Vagina (tissue), 2 donors: ENCODE data around the gene NCOR1. TPM values are rescaled to one million over a fixed set of nuclear protein-coding genes. Genes with fewer than 3 reads are reported as not detected.

ENCODE experiments used
- DNase-seq, 2 donors: peaks; one replicate each; pipeline ENCODE4 v3.0.0-alpha.2; 2017; ENCODE audit errors: extremely low spot score in 2 of 2
- H3K27ac ChIP-seq: fragments of 200-600 bp; sonication (generic); one replicate; pipeline ENCODE4 v1.5.1; 2019
- H3K27me3 ChIP-seq: fragments of 200-600 bp; sonication (generic); one replicate; pipeline ENCODE4 v1.5.1; 2019
- H3K36me3 ChIP-seq, 2 donors: fragments of 200-600 bp; sonication (generic); one replicate each; pipeline ENCODE4 v1.5.1; 2017 to 2019
- H3K4me1 ChIP-seq: fragments of 200-600 bp; sonication (generic); one replicate; pipeline ENCODE4 v1.5.1; 2019
- H3K4me3 ChIP-seq, 2 donors: fragments of 200-600 bp; sonication (generic); 1 replicate in 1 of 2; 2 replicates in 1 of 2; pipeline ENCODE4 v1.5.1; 2016 to 2019
- H3K9me3 ChIP-seq: fragments of 200-600 bp; sonication (generic); one replicate; pipeline ENCODE4 v1.5.1; 2019
- CTCF ChIP-seq, 3 experiments: fragments of 450-650 bp in 2 of 3; fragments of 200-600 bp in 1 of 3; sonication (generic) in 1 of 3; IDR thresholded peaks; one replicate each; pipeline ENCODE4 v1.5.1; 2017 to 2019; ENCODE audit warnings: antibody characterized with exemption in 3 of 3, mild to moderate bottlenecking in 2 of 3, moderate library complexity in 2 of 3
- POLR2A ChIP-seq, 2 donors: fragments of 450-650 bp; IDR thresholded peaks; one replicate each; pipeline ENCODE4 v1.6.1; 2017; ENCODE audit warnings: antibody characterized with exemption in 2 of 2, mild to moderate bottlenecking in 2 of 2, moderate library complexity in 2 of 2
- POLR2AphosphoS5 ChIP-seq, 2 donors: sonication (generic); formaldehyde crosslinking; IDR thresholded peaks; one replicate each; pipeline ENCODE4 v1.9.0; 2017; ENCODE audit warnings: antibody characterized with exemption in 2 of 2, mild to moderate bottlenecking in 2 of 2, low read depth in 1 of 2; ENCODE audit not compliant: insufficient read depth in 1 of 2
- intact Hi-C: fragments of 100-400 bp; cut with DNase I; formaldehyde crosslinking; loops from one replicate; pipeline ENCODE4 v1.15.1; 2023
- total RNA-seq: library from RNA; depleted of rRNA; stranded (reverse); fragments of >200 nt; gene quantifications from one replicate; pipeline ENCODE4 v1.2.3, GENCODE V29; 2016

NCOR1 gene
- total RNA-seq, 1 donor from 2014 or later: 175 TPM

DNA sequence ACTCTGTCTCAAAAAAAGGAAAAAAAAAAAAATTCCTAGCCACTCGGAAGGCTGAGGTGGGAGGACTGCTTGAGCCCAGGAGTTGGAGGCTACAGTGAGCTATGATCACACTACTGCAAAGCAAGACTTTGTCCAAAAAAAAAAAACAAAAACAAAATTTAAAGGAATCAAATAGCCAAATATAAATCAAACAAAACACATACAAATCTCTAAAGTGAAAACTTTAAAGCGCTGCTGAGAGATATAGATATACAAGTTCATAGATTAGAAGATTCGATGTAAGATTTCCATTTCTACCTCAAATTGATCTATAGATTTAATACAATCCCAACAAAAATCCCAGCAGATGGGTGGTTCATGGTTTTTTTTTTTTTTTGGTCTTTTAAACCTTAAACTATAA, 132.1 kb downstream of the NCOR1 start:
- intact Hi-C loops: no loop called here
- Histone ChIP-seq H3K4me3 (no peak overlapping the region), H3K27me3 (no peaks in the 10 kb centered on the region), H3K9me3 (no peaks in the 10 kb centered on the region), H3K36me3 (peaks cover 0 to 27% of the 10 kb centered on the region in 2 donors), H3K27ac (peak overlapping the region; percentile 36), H3K4me1 (peaks cover 16% of the 10 kb centered on the region)
- DNase-seq: no peak
- no peak for TF ChIP-seq POLR2AphosphoS5 (IDR thresholded peaks at IDR 0.05; ENCODE audit: insufficient read depth in 1 of 2, low read depth in 1 of 2)
- no peak for TF ChIP-seq CTCF (IDR thresholded peaks at IDR 0.05)
- TF ChIP-seq POLR2A (IDR thresholded peaks at IDR 0.05): no peak

DNA sequence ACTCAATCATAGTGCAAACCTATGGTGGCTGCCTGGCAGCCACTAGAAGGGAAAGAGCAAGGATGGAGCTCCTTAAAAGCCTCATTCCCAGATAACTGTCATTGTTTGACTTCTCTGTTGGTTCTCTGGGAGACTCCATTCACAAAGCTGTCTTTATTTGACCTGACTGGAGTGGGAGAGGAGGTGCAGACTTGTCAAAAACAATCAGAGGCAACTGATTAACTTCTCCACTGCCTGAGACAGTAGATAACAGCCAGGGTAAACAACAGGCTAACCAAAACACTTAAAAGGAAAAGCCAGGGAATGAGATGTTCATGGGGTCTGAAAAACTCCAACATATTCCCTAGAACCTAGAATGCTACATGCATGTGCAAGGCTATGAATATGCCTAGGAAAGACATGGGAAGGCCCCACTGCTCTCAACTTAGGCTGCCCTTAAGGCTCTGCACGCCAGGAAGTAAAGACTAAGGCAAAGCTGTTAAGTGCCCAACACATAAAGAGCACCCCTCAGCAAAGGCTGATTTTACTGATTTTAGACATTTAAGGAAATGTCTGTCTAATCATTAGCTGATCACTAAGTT, 133.7 kb downstream of the NCOR1 start:
- Histone ChIP-seq H3K4me3 (no peak overlapping the region), H3K9me3 (no peaks in the 10 kb centered on the region), H3K27me3 (no peaks in the 10 kb centered on the region), H3K36me3 (peaks cover 0 to 32% of the 10 kb centered on the region in 2 donors), H3K4me1 (peaks cover 10% of the 10 kb centered on the region), H3K27ac (no peak overlapping the region)
- DNase-seq: no peak
- TF ChIP-seq CTCF (IDR thresholded peaks at IDR 0.05) (no peak), POLR2AphosphoS5 (IDR thresholded peaks at IDR 0.05; ENCODE audit: insufficient read depth in 1 of 2, low read depth in 1 of 2) (no peak), POLR2A (IDR thresholded peaks at IDR 0.05) (no peak)
- intact Hi-C loops: no loop called here

- no peak for DNase-seq
- intact Hi-C loops: no loop called here
- Histone ChIP-seq H3K27me3 (no peaks in the 10 kb centered on the region), H3K27ac (no peak overlapping the region), H3K4me3 (no peak overlapping the region), H3K9me3 (no peaks in the 10 kb centered on the region), H3K36me3 (peaks cover 0 to 33% of the 10 kb centered on the region in 2 donors), H3K4me1 (peaks cover 4% of the 10 kb centered on the region)
- TF ChIP-seq POLR2AphosphoS5 (IDR thresholded peaks at IDR 0.05; ENCODE audit: insufficient read depth in 1 of 2, low read depth in 1 of 2): no peak
Measured at GRCh38 chr17:16080366-16080765, 135.0 kb downstream of the NCOR1 start.

DNA sequence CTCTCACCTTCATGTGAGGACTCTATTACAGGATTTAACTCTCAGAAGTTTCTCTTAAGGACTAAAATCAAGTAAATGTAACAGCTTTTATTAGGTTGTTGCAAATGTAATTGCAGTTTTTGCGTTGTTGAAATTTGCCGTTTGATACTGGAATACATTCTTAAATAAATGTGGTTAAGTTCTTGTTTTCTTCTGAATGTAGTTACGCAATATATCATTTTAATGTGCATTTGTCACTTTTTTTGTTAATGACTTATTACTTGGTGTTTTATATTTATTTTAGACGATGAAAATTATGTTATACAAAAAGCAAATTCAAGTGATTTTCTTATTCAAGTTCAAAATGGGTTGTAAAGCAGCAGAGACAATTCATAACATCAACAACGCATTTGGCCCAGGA, 139.4 kb downstream of the NCOR1 start:
- no peak for TF ChIP-seq CTCF (IDR thresholded peaks at IDR 0.05)
- no peak for TF ChIP-seq POLR2AphosphoS5 (IDR thresholded peaks at IDR 0.05; ENCODE audit: insufficient read depth in 1 of 2, low read depth in 1 of 2)
- no peak for TF ChIP-seq POLR2A (IDR thresholded peaks at IDR 0.05)
- H3K4me3 ChIP-seq: no peak overlapping the region
- peaks cover 0 to 60% of the 10 kb centered on the region in 2 donors for H3K36me3 ChIP-seq
- DNase-seq: no peak
- no peak overlapping the region for H3K27ac ChIP-seq
- no peaks in the 10 kb centered on the region for H3K9me3 ChIP-seq
- intact Hi-C loops: no loop called here
- no peaks in the 10 kb centered on the region for H3K4me1 ChIP-seq
- no peaks in the 10 kb centered on the region for H3K27me3 ChIP-seq

GRCh38 chr17:16074423-16074822, 140.9 kb downstream of the NCOR1 start:
- intact Hi-C loops: no loop called here
- no peak for TF ChIP-seq CTCF (IDR thresholded peaks at IDR 0.05)
- TF ChIP-seq POLR2A (IDR thresholded peaks at IDR 0.05): no peak
- no peak for TF ChIP-seq POLR2AphosphoS5 (IDR thresholded peaks at IDR 0.05; ENCODE audit: insufficient read depth in 1 of 2, low read depth in 1 of 2)
- no peaks in the 10 kb centered on the region for H3K9me3 ChIP-seq
- no peak for DNase-seq
- H3K36me3 ChIP-seq: peaks cover 0 to 64% of the 10 kb centered on the region in 2 donors
- H3K4me3 ChIP-seq: no peak overlapping the region
- peaks cover 4% of the 10 kb centered on the region for H3K27me3 ChIP-seq
- no peaks in the 10 kb centered on the region for H3K4me1 ChIP-seq
- no peak overlapping the region for H3K27ac ChIP-seq
